Measurements from ENCODE around the gene RBM20.
"Not testable (repeated sequence)": the region's sequence is repeated elsewhere in the genome, so short reads cannot be mapped to it uniquely, and the experiment has no call there.

Gene RBM20

DNA sequence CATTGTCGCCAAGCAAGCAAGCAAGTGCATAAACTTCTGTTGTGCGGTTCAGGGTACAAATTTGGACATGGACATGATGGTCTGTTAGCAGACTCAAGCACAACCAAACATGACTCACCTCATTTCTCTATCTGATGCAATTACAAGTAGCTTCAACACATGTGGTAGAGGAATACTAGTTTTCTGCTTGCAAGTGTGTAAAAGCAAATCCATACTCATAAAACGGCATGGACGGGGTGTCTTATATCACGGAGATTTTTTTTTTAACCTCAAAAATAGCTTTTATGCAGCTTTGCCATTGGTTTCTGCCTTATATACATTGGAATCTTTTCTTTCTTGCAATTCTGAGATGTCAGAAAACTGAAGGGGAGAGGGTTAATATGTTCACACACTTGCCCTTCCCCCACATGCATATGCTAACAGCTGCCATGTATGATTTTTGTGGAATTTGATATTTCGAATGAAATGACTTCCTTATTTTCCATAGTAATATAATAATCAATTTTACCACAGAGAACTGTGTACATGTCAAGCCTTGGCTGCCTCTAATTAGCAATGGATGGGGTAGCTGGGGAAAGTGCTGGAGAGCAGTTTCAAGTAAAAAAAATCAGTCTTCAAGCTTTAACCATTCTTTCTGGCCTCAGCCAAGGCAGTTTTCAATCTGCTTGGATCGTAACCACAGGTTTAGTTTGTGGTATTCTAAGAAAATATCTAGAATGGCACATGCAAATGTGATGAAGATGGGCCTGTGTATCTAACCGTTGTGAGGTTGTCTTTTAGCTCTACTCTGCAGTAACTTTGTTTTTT lies 121.6 kb downstream of the RBM20 start:
- DNase-seq = no peak

DNA sequence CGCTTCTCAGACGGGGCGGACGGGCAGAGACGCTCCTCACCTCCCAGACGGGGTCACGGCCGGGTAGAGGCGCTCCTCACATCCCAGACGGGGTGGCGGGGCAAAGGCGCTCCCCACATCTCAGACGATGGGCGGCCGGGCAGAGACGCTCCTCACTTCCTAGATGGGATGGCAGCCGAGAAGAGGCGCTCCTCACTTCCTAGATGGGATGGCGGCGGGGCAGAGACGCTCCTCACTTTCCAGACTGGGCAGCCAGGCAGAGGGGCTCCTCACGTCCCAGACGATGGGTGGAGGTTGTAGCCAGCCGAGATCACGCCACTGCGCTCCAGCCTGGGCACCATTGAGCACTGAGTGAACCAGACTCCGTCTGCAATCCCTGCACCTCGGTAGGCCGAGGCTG lies 123.5 kb downstream of the RBM20 start:
- DNase-seq = not testable (repeated sequence)

DNA sequence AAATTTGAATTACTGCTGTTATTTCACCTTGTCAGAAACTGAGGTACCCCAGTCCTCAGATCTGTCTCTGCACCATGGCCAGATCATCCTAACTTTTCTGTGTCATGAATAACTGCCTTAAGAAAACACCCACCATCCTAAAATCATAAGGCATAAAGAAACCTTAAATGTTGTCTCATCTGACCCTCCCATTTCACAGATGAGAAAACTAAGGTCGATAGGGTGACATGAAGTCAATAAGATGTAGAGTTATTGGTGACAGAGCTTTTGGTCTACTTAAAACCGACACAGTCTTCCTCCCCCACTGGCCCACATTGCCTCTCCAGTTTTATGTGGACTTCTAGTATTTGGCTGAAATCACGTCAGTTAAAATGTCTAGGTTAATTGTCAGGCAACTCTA lies 126.1 kb downstream of the RBM20 start:
- DNase-seq = no peak

DNA sequence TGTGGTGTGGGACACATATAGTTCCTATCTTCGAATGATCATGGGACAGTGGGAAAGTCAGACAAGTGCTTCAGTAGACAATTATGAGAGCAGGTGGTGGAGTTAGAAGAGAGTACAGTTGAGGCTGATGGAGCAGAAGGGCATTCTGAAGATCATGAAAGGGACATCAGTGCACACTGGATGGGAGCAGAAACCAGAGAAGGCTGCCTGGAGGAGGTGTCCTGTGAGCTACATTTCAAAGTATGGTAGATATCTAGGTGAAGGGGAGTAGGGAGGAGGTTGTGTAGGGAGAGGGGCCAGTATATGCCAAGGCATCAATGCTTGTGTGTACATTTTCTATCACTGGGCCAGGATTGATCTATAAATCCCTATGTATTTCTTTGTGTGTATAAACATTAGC lies 127.3 kb downstream of the RBM20 start:
- DNase-seq = no peak

DNA sequence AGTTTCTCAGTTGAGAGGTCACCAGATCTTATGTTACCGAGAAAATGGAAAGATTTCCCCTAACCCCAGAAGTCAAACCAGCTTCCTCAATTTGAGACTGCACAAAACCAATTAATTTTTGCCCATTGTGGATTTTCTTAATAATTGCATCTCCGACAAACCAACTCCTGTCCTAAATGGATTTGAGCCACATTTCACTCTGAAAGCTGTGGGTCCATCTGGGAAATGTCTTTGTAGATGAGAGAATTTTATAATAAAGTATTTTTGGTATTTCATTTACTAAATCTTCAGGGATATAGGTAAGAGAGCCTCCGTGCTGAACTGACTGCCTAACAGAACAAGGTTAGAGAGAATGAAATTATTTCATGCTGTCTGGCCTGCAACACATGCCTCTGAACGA lies 127.9 kb downstream of the RBM20 start:
- no peak for DNase-seq

DNA sequence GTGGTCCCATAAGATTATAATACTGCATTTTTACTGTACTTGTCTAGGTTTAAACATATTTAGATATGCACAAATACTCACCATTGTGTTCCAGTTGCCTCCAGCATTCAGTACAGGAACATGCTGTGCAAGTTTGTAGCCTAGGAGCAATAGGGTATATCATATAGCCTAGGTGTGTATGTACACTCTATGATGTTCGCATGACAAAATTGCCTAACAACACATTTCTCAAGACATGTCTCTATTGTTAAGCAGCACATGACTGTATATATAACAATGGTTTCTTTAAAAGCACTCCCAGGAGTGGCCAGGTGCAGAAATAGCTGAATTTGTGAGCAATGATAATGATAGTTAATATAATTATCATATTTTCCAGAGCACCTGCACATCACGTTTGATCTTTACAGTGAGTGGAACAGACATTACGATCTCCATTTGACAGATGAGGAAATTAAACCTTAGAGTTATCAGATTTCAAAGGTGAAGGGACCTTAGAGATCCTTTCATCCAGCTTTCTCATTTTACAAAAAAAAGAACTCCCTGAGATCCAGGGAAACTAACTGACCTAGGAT lies 128.4 kb downstream of the RBM20 start:
- DNase-seq = no peak

DNA sequence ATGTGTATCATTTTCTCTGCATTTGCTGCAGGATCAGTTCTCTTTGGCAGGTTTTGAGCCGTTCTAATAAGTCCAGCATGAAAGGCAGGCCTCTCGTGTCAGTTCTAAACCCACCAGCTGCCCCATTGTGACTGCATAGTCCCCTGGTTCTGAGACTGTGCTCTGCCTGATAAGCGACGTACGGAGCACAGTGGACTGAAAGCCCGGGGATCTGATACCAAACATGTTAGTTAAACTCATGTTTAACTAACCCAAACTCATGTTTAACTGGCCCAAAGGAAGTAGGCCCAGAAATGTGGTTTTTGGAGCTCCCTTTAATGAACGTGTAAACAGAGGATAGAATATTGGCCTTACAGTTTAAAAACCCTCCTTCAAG lies 129.5 kb downstream of the RBM20 start:
- no peak for DNase-seq

DNA sequence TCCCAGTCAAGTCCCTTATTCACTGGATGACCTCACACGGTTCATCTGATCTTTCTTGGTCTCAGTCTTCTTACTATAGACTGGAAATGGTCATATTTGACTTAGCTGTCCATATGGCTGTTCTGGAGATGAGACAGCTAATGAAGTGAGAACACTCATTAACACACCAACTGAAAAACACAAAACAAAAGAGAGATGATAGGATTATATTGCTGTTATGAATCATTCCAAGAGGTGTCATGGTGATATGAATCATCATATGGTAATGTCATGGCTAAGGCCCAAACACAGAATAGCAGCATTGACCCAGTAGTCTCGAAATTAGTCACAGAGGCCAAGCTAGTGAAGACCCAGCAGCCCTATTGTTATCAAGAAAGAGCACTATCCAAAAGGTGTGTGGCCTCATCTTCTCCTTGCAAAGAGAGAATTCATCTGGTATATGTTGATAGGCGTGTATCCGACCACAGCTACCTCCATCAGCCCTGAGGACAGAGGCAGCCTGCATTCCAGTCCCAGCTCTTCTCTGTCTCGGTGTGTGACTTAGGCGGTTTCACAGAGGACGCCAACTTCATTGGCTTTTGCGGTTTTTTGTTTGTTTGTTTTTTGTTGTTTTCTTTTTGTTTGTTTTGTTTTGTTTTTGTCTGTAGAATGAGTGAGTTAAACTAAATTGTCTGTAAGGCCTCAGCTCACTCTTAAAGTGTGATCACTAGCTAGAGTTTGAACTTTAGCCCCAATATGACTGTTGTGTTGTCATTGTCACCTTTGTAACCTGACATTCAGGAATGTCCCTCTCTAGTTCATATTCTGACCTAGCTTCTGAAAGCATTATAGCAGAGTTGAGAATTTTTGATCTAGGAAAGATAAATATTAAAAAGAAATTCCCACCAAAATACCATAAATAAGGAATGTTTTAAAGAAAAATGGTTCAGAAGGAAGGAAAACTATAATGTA lies 130.2 kb downstream of the RBM20 start:
- no peak for DNase-seq

DNA sequence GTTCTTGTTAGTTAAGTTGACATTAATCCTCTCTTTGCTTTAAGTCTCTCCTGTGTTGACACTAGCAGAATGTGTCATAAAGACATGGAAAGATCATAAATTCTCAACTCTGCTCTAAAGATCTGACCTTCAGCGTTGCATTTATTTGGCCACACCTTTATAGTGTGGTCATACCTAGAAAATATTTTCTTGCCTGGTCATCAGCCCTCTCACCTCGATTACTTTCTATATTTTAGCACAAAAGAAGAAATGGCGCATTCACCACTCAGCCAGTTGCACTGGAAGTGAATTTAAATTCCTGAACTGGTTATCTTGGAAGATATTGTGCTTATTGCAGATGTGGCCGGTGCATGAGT lies 130.9 kb downstream of the RBM20 start:
- no peak for DNase-seq

DNA sequence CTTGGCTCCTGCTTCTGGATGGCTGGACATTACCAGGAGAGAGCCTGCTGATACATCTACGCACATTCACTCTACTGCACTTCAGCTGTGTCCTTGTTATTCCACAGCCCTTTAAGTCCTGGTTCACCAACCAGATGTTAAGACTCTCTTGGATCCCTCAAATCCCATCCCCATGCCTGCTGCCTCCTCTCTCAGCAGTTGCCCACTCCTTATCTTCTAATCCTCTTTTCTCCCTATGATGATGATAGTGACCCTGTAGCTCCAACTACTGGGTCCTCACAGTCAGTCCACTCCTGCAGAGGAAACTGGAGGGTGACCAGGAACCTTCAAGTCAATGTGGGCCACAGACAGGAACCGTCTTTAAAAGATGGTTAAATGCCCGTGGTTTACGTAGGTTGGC lies 131.3 kb downstream of the RBM20 start:
- DNase-seq = no peak

DNA sequence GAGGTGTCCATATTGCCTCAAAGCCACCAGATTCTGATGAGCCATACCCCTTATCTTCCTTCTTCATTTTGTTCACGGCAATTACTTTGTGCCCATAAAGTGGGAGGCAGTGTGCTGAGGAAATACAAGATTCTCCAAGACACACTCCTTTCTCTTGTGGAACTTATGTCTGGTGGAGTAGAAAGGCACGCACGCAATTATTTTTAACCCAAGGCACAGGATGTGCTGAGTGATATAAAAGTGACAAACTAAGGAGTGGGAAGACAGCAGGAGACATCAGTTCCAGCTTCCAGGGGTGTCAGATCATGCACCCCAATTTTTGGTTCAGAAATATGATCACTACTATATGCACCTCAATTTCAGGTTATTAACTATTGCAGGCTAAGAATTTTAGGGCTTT lies 132.9 kb downstream of the RBM20 start:
- DNase-seq = no peak

DNA sequence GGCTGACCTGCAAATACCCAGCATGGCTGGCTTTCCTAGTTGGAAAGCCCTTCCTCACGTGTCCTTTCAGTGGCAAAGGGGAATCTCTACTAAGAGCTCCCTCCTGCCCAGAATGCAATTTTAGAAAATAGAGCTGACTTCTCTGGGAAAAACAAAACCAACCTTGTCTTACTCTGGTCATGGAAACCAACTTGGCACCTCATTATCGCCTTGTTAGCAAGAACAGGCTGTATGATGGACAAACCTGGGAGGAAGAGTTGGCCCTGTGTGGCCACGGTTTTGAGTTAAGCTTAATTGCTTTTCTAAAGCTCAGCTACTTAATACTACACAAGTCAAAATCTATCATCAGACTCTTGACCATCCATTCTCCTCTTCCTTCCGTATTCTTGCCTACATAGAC lies 133.5 kb downstream of the RBM20 start:
- DNase-seq = no peak

DNA sequence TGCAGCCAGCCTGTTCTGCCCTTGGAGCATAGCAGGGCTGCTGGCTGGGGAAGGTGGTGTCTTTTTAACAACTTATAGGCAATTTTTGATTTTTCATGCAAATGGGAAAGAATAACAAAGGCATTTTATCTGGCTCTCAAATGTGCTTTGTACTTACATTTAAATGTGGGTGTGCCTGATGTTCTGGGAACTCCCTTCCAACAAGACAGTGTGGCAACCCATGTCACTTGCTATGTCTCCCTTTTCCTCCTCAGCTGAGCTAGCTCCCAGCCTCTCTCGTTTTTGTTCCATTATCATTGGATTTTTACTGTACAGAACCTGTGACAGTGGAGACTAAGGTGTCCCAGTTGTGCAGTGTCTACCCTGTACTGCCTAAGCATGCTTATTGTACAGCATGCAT lies 134.1 kb downstream of the RBM20 start:
- no peak for DNase-seq

DNA sequence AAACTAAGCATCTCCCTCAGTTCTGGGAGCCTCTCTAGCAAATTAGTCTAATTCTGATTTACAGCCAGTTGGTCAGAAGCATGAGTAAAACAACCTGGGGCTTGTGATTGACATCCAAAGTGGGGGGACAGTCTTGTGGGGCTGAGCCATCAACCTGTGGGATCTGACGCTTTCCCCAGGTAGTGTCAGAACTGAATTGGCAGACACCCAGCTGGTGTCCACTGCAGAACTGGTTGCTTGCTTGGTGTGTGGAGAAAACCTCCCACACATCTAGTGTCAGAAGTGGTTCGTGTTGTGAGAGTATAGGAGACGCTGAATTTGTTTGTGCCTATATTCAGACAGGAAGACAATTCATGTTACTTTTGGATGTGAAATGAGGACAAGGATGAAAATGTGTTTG lies 135.4 kb downstream of the RBM20 start:
- no peak for DNase-seq

DNA sequence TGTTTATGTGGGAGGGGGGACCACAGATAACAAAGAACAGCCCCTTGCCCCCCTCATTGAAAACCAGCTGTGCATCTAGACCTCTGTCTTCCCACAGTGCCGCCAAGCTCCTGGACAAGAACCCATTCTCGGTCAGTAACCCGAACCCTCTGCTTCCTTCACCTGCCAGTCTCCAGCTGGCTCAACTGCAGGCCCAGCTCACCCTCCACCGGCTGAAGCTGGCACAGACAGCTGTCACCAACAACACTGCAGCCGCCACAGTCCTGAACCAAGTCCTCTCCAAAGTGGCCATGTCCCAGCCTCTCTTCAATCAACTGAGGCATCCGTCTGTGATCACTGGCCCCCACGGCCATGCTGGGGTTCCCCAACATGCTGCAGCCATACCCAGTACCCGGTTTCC lies 136.6 kb downstream of the RBM20 start:
- no peak for DNase-seq

DNA sequence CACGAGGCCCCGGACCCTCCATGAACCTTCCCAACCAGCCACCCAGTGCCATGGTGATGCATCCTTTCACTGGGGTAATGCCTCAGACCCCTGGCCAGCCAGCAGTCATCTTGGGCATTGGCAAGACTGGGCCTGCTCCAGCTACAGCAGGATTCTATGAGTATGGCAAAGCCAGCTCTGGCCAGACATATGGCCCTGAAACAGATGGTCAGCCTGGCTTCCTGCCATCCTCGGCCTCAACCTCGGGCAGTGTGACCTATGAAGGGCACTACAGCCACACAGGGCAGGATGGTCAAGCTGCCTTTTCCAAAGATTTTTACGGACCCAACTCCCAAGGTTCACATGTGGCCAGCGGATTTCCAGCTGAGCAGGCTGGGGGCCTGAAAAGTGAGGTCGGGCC lies 137.0 kb downstream of the RBM20 start:
- DNase-seq = no peak

DNA sequence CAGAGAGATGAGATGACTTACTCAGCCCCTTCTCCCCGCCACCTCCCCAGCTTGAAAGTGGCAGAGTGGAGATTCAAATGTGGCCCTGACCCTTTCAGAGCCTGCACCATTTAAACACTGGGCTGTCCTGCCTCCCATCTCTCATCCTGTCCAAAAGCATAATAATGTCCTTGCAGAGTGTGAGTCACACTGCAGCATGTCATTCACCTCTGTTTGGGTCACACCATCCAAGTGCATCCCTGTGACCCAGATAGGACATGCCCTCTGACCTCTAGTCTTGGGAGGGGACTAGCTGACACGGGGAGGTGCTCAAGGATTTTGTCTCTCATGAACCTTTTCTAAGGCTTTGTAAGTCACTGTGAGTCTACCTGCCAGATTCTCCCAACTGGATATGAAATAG lies 138.5 kb downstream of the RBM20 start:
- no peak for DNase-seq

DNA sequence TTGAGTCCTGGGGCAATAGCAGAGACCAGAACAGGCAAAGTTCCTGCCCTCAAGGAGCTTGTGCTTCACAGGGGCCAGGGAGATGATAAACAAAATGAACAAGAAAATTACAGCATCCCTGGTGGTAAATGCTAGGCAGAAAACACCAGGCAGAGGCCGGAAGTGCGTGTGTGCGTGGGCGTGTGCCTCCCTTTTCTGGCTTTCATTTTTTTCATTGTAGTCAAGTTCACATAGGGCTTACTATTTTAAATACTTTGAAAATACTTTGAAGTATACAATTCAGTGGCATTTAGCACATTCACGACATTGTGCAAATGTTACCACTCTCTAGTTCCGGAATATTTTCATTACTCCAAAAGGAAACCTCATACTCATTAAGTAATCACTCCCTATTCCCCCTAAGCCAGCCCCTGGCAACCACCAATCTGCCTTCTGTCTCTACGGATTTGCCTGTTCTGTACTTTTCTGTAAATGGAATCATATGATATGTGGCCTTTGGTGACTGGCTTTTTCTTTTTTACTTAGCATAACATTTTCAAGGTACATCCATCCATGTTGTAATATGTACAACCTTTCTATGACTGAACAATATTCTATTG lies 139.5 kb downstream of the RBM20 start:
- DNase-seq = no peak

DNA sequence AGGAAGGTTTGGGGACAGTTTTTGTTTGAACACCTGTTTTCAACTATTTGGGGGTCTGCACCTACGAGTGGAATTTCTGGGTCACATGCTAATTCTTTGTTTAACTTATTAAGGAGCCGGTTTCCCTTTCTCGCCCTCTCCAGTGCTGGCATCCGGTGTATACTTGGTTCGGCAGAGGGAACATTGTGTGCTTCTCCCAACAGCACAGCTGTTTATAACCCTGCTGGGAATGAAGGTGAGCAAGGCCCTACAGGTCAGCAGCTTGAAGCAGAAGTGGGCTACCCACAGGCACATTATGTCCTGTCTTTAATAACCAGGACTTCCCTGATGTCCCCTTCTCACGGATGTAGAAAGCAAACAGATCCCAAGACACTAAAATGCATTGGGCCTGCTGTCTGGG lies 140.1 kb downstream of the RBM20 start:
- DNase-seq = no peak

DNA sequence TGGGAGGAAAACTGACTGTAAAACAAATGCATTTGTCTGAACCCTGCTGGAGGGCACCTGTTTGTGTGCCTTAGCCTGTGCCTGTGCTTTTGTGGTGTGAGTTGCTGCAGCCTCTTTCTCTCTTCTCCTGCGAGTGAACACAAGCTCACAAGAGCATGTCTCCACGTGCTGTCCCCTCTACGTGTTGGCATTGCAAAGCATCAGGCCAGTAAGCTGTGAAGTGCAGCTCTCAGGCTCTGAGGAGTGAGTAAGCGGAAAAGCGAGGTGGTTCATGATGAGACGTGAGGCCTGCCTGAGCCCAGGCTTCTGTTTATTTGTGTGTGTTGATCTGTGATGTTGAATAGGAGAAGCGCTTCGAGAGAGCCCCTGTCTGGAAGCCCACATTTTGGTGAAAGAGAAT lies 142.0 kb downstream of the RBM20 start:
- no peak for DNase-seq

DNA sequence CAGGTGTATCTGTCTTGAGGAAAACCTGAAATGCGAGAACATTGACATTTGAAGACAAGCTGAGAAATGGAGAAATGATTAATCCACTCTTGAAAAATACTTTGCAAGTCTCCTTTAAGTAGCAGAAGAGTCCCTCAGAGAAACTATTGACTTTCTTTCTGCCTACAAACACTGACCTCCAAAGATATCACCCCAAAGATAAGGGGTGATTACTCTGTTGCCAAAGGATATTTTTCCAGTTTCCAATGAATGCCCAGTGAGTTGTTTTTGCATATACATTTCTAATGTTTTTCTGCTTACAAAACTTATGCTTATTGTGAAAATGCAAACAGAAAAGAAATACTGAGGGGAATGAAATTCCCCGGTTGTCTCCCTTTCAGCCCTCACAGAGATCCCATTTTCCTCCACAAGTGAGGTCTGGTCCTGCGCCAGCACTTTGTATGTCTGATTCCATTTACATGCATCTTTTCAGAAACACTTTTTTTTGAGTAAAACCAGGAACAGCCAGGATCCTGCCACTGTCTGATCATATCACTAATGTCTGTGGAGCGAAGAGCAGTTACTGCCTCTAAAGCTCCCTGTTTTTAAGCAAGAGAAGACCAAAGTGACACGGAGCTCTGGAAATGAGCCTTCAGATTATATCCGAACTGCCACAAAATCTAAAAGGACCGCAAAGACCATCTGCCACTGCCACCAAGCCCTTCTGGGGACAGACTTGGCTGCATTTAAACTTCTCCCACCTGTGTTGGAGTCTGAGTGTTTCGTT lies 144.7 kb downstream of the RBM20 start:
- no peak for DNase-seq

DNA sequence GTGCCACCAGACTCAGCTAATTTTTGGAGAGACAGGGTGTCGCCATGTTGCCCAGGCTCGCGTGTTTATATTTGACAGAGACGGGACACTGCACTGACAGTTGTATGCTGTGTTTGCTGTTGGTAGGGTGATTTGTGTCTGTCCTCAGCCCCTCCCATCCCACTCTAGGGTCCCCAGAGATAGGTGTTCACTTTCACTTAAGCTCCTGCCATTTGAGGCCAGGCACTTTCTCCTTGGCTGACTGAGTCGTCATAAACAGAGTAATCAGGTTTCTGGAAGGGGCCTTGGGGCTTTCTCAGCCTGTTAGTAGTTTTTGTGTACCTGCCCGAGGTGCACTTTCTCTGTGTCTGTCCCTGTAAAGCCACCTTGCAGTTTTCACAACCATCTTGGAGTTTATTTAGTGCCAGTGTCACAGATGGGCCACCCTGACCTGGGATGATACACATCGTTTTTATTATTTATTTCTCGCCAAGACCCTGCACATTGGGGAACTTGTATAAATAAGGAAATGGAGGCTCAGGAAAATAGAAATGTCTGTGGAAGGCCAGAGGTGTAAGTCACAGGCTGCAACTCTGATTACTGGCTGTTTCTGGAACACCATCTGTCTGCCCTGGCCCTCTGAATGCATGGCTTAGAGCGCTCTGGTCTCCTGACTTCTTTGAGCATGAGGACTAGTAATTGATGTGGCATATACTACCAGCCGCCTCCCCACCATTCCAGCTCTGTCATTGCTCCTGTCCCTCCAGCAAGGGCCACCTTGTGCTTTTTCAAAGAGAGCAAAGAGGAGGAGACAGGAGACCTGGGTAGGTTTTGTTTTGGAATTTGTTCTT lies 145.7 kb downstream of the RBM20 start:
- no peak for DNase-seq

Measured in cortex of kidney (tissue), 1 donor.